ENCODE measurements around the gene EXOC6B.

DNA sequence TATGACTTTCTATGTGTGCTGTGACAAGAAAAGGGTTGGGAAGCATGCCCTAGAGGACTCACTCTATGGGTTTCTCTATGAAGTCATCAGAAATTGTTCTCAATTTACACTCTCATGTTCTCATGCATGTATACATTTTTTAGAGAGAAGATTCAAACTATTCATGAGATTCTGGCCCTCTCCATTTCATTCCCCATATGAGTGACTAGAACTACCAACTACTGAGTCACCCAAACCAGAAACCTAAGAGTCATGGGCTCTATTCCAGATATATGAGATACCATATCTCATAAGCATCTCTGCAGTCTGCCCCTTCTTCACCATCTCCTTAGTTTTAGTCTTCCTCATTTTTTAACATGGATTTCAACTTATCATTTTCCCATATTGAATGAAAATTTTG is 87.7 kb downstream of the EXOC6B start:
- TF ChIP-seq SP4 (IDR thresholded peaks at IDR 0.05; ENCODE audit: low read length) (no peak), RBBP5 (IDR thresholded peaks at IDR 0.05; ENCODE audit: borderline replicate concordance, low read depth, low read length) (no peak), TBP (IDR thresholded peaks at IDR 0.05; ENCODE audit: low read depth, low read length) (no peak), HDAC6 (IDR thresholded peaks at IDR 0.05; ENCODE audit: low read depth, low read length) (no peak), TAF1 (IDR thresholded peaks at IDR 0.05; ENCODE audit: low read depth, low read length) (no peak), CHD2 (IDR thresholded peaks at IDR 0.05; ENCODE audit: low read length) (no peak)
- TF ChIP-seq, protein P1, sequence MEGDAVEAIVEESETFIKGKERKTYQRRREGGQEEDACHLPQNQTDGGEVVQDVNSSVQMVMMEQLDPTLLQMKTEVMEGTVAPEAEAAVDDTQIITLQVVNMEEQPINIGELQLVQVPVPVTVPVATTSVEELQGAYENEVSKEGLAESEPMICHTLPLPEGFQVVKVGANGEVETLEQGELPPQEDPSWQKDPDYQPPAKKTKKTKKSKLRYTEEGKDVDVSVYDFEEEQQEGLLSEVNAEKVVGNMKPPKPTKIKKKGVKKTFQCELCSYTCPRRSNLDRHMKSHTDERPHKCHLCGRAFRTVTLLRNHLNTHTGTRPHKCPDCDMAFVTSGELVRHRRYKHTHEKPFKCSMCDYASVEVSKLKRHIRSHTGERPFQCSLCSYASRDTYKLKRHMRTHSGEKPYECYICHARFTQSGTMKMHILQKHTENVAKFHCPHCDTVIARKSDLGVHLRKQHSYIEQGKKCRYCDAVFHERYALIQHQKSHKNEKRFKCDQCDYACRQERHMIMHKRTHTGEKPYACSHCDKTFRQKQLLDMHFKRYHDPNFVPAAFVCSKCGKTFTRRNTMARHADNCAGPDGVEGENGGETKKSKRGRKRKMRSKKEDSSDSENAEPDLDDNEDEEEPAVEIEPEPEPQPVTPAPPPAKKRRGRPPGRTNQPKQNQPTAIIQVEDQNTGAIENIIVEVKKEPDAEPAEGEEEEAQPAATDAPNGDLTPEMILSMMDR (IDR thresholded peaks at IDR 0.05; ENCODE audit: control extremely low read depth in 1 of 3, insufficient read depth in 1 of 3, low read depth in 1 of 3, low read length in 3 of 3) = no peak
